Measurements from ENCODE around the gene CBLL1.

CBLL1 gene

DNA sequence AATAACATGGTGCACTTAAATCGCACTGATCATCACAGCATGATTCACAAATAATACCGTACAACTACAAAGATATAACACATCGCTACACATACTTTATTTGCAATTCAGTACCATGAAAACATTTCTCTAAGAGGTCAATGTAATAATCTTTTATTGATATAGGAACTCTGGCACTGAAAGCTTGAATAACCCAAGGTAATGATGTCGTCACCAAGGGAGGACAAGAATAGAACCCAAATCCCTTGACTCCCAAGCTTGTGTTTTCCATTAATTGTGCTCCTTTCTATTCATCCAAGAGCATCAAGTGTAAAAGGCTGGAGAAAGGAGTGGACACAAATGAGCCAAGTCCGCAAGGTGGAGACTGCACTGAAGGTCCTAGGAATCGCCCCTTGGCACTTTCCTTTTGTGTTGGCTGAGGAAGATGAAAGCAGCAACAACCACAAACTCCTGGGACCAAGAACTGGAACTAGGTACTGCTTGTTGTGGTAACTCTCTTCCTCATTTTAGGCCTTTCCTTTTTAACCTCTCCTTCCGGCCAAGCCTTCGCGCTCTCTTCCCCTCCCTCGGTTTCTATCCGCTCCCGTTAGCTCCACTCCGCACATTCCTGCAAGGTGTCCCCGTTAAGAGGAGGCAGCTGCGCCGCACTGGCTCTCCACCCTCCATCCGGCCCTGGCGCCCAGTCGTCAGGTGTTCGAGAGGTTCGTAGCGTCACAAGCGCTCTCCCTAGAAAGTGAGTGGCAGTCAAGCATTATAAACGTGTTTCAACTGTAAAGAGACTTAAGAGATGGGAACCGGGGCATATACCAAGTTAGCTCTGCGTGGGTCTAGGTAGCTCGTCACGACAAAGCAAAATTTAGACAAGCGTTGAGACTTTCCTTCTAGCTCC is 1.0 kb upstream of the CBLL1 start:
- TF ChIP-seq, protein P1, sequence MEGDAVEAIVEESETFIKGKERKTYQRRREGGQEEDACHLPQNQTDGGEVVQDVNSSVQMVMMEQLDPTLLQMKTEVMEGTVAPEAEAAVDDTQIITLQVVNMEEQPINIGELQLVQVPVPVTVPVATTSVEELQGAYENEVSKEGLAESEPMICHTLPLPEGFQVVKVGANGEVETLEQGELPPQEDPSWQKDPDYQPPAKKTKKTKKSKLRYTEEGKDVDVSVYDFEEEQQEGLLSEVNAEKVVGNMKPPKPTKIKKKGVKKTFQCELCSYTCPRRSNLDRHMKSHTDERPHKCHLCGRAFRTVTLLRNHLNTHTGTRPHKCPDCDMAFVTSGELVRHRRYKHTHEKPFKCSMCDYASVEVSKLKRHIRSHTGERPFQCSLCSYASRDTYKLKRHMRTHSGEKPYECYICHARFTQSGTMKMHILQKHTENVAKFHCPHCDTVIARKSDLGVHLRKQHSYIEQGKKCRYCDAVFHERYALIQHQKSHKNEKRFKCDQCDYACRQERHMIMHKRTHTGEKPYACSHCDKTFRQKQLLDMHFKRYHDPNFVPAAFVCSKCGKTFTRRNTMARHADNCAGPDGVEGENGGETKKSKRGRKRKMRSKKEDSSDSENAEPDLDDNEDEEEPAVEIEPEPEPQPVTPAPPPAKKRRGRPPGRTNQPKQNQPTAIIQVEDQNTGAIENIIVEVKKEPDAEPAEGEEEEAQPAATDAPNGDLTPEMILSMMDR (IDR thresholded peaks at IDR 0.05; ENCODE audit: borderline replicate concordance, insufficient read depth, low read depth, low read length) = no peak
- peak overlapping the region; percentile 64 for H3K4me3 ChIP-seq (ENCODE audit: low read depth, low read length)

DNA sequence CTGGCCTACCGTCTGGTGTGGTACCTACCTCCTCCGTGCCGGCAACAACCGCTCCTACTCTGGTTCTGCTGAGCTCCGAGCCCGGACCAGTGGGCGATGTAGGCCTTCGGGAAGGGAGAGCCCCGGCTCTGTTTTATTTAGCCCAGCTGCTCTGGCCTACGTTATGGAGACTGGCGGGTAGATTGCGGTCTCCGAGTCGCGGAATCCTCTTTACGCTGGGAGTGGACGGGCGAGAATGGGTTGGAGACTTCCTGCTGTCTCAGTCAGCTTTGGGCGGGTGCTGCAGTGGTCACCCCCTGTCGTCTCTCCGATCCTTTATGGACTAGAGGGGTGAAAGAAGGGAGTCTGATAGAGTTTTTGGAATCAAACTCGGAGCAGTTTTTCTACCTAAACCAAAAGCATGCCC is 406 bp downstream of the CBLL1 start:
- TF ChIP-seq, protein P1 (IDR thresholded peaks at IDR 0.05; ENCODE audit: borderline replicate concordance, insufficient read depth, low read depth, low read length) = no peak
- H3K4me3 ChIP-seq (ENCODE audit: low read depth, low read length) = peak overlapping the region; percentile 71

DNA sequence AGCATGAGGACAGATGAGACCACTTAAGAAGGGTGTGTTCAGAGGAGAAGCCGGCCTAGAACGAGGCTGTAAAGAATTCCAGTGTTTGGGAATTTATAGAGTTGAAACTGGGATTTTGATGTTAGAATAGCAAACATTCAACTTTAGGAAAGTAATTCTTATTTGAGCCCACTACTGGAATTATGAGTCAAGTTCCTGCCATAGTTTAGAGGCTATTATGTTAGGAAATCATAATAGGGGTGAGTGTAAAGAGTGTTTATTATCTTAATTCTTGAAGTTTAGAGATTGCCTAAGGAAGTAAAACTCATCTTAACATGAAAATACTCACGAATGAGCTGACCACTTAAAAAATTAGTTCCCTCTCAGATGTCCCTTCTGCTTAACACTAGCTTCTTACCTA is 2.1 kb downstream of the CBLL1 start:
- H3K4me3 ChIP-seq (ENCODE audit: low read depth, low read length) = no peak overlapping the region
- TF ChIP-seq, protein P1 (IDR thresholded peaks at IDR 0.05; ENCODE audit: borderline replicate concordance, insufficient read depth, low read depth, low read length) = no peak

DNA sequence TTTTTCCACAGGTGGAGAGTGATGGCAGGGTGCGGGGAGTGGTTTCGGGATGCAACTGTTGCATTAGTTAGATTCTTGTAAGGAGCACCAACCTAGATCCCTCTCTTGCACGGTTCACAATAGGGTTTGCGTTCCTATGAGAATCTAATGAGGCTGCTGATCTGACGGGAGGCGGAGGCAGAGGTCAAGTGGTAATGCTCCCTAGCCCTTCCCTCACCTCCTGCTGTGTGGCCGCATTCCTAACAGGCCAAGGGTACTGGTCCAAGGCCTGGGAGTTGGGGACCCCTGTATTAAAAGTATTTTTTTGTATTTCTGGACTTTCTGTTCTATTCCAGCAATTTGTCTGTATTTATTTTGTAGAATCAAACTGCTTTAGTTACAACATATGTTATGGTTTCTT is 7.2 kb downstream of the CBLL1 start:
- TF ChIP-seq, protein P1 (IDR thresholded peaks at IDR 0.05; ENCODE audit: borderline replicate concordance, insufficient read depth, low read depth, low read length) = no peak
- H3K4me3 ChIP-seq (ENCODE audit: low read depth, low read length) = no peak overlapping the region

DNA sequence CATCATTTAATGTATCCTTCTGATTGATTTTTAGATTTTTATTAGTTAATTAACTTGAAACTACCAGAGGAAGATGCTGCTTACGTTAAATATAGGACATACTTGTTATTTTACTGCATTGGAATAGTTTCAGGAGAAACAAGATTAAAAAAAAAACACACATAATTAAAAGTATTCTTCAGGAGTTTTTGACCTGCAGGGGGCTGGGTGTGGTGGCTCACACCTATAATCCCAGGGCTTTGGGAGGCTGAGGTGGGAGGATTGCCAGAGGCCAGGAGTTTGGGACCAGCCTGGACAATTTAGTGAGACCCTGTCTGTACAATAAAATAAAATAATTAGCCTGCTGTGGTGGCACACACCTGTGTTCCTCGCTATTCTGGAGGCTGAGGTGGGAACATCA is 10.7 kb downstream of the CBLL1 start:
- H3K4me3 ChIP-seq (ENCODE audit: low read depth, low read length) = no peak overlapping the region
- TF ChIP-seq, protein P1 (IDR thresholded peaks at IDR 0.05; ENCODE audit: borderline replicate concordance, insufficient read depth, low read depth, low read length) = no peak

DNA sequence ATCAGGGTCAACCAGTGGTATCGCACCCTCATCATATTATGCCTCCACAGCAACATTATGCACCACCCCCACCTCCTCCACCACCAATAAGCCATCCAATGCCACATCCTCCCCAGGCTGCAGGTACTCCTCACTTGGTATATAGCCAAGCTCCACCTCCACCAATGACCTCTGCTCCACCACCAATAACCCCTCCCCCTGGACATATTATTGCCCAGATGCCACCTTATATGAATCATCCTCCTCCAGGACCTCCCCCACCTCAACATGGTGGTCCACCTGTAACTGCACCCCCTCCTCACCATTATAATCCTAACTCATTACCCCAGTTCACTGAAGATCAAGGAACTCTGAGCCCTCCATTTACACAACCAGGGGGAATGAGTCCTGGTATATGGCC is 14.7 kb downstream of the CBLL1 start:
- TF ChIP-seq, protein P1 (IDR thresholded peaks at IDR 0.05; ENCODE audit: borderline replicate concordance, insufficient read depth, low read depth, low read length) = no peak
- H3K4me3 ChIP-seq (ENCODE audit: low read depth, low read length) = no peak overlapping the region

DNA sequence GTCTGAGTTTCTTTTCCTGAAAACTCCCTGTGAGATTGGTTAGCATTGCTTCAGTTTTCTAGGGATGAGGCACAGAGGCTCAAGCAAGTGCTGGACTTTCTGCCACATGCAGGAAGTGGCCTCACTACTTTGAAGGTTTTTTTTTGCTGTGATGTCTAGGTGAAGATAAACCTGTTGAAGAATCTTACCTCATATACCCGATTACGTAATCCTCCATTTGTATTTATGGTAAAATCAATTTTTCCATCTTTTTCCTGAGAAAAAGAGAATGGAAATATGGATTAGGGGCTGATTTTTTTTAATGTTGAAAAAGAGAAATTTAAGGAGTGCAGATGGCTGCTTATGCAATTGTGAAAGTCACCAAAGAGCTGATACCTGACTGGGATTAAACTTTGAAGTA is 23.4 kb downstream of the CBLL1 start:
- no peak overlapping the region for H3K4me3 ChIP-seq (ENCODE audit: low read depth, low read length)
- TF ChIP-seq, protein P1 (IDR thresholded peaks at IDR 0.05; ENCODE audit: borderline replicate concordance, insufficient read depth, low read depth, low read length) = no peak
